CD14-positive monocyte (primary cell): ENCODE results near the gene SLC22A23. TPM values are rescaled to one million over a fixed set of nuclear protein-coding genes. Genes with fewer than 3 reads are reported as not detected.

Experiments
- DNase-seq, 3 donors: peaks; one replicate each; pipeline ENCODE4 v3.0.0-alpha.2; 2011 to 2022
- H2AFZ ChIP-seq: 2 replicates; pipeline ENCODE4 v1.6.0; 2012; ENCODE audit warnings: mild to moderate bottlenecking, low read depth, low read length, inconsistent platforms; ENCODE audit not compliant: insufficient read depth, poor library complexity, severe bottlenecking
- H3K27ac ChIP-seq, 2 donors: 1 replicate in 1 of 2; 2 replicates in 1 of 2; pipeline ENCODE4 v1.5.1; 2012 to 2013; ENCODE audit warnings: low read length in 2 of 2, control low read depth in 1 of 2, inconsistent platforms in 1 of 2, low read depth in 1 of 2, mild to moderate bottlenecking in 1 of 2
- H3K27me3 ChIP-seq, 2 donors: one replicate each; pipeline versions ENCODE4 v1.6.0 to v1.6.1; 2011 to 2013; ENCODE audit warnings: low read length in 2 of 2; ENCODE audit not compliant: control insufficient read depth in 2 of 2, insufficient read depth in 2 of 2
- H3K36me3 ChIP-seq, 2 donors: replicated peaks in 1 of 2; 1 replicate in 1 of 2; 2 replicates in 1 of 2; pipeline versions ENCODE4 v1.5.1 to v1.6.1; 2012 to 2013; ENCODE audit warnings: low read length in 2 of 2, control low read depth in 1 of 2, inconsistent platforms in 1 of 2, mild to moderate bottlenecking in 1 of 2; ENCODE audit not compliant: insufficient read depth in 2 of 2, control insufficient read depth in 1 of 2
- H3K4me1 ChIP-seq, 2 donors: 1 replicate in 1 of 2; 2 replicates in 1 of 2; pipeline versions ENCODE4 v1.5.1 to v1.6.1; 2012 to 2013; ENCODE audit warnings: low read length in 2 of 2, control low read depth in 1 of 2, inconsistent platforms in 1 of 2, mild to moderate bottlenecking in 1 of 2, moderate library complexity in 1 of 2; ENCODE audit not compliant: insufficient read depth in 2 of 2, control insufficient read depth in 1 of 2
- H3K4me2 ChIP-seq: replicated peaks from 2 replicates; pipeline ENCODE3; 2012; ENCODE audit warnings: low read length, moderate library complexity, mild to moderate bottlenecking; ENCODE audit not compliant: poor library complexity, severe bottlenecking; ENCODE audit errors: extremely low read depth
- H3K4me3 ChIP-seq, 3 experiments: fragments of 200-600 bp in 1 of 3; sonication (generic) in 1 of 3; replicated peaks in 1 of 3; 1 replicate in 2 of 3; 2 replicates in 1 of 3; pipeline ENCODE4 v1.5.1; 2011 to 2013; ENCODE audit warnings: low read length in 3 of 3, mild to moderate bottlenecking in 3 of 3, control low read depth in 2 of 3, low read depth in 2 of 3, inconsistent platforms in 1 of 3, moderate library complexity in 1 of 3
- H3K79me2 ChIP-seq: 2 replicates; pipeline ENCODE4 v1.6.0; 2012; ENCODE audit warnings: mild to moderate bottlenecking, control low read depth, inconsistent platforms, low read length, moderate library complexity; ENCODE audit not compliant: insufficient read depth
- H3K9ac ChIP-seq: 2 replicates; pipeline ENCODE4 v1.6.0; 2017; ENCODE audit warnings: low read length, mild to moderate bottlenecking; ENCODE audit not compliant: insufficient read depth, poor library complexity, severe bottlenecking
- H3K9me3 ChIP-seq, 2 donors: replicated peaks in 1 of 2; 1 replicate in 1 of 2; 2 replicates in 1 of 2; pipeline versions ENCODE4 v1.5.1 to v1.6.1; 2012 to 2013; ENCODE audit warnings: low read length in 2 of 2, control low read depth in 1 of 2; ENCODE audit not compliant: control insufficient read depth in 1 of 2, insufficient read depth in 1 of 2
- H4K20me1 ChIP-seq: 2 replicates; pipeline ENCODE4 v1.6.0; 2012; ENCODE audit warnings: mild to moderate bottlenecking, low read length, control low read depth, moderate library complexity; ENCODE audit not compliant: insufficient read depth
- H3K27ac Mint-ChIP-seq, 7 donors: one replicate each; pipeline ENCODE4 v1.8.0; 2020; ENCODE audit warnings: mild to moderate bottlenecking in 7 of 7, mixed read lengths in 7 of 7, moderate library complexity in 6 of 7, inconsistent platforms in 2 of 7
- H3K27me3 Mint-ChIP-seq, 3 donors: one replicate each; pipeline ENCODE4 v1.8.0; 2021 to 2022; ENCODE audit warnings: low read depth in 3 of 3, mild to moderate bottlenecking in 3 of 3, mixed read lengths in 3 of 3, moderate library complexity in 3 of 3, inconsistent platforms in 1 of 3
- H3K36me3 Mint-ChIP-seq, 2 donors: one replicate each; pipeline ENCODE4 v1.8.0; 2020; ENCODE audit warnings: mixed read lengths in 2 of 2, inconsistent platforms in 1 of 2, mild to moderate bottlenecking in 1 of 2
- H3K4me1 Mint-ChIP-seq: one replicate; pipeline ENCODE4 v1.8.0; 2020; ENCODE audit warnings: mild to moderate bottlenecking, mixed read lengths
- H3K4me3 Mint-ChIP-seq, 2 donors: one replicate each; pipeline ENCODE4 v1.8.0; 2020; ENCODE audit warnings: mild to moderate bottlenecking in 2 of 2, mixed read lengths in 2 of 2, moderate library complexity in 1 of 2
- H3K9me3 Mint-ChIP-seq, 7 donors: one replicate each; pipeline ENCODE4 v1.8.0; 2020 to 2022; ENCODE audit warnings: mixed read lengths in 7 of 7, mild to moderate bottlenecking in 6 of 7, moderate library complexity in 6 of 7, inconsistent platforms in 2 of 7
- WGBS: methylation state at CpG from one replicate; pipeline ENCODE4 v1.1.5; 2013; ENCODE audit warnings: missing lambda C conversion rate; ENCODE audit not compliant: insufficient coverage; 5-methylcytosine and 5-hydroxymethylcytosine counted together
- intact Hi-C, 2 donors: fragments of 100-400 bp; cut with micrococcal nuclease; formaldehyde crosslinking; loops; one replicate each; pipeline versions ENCODE4 v1.15.0 to v1.15.1; 2023
- polyA plus RNA-seq, 3 donors: library from polyadenylated mRNA; depleted of rRNA in 1 of 3; unstranded in 2 of 3; stranded (reverse) in 1 of 3; fragments of 300-500 nt in 2 of 3; fragments of >200 nt in 1 of 3; fragmentation: Illumina TruSeq in 2 of 3; gene quantifications; 1 replicate in 2 of 3; 2 replicates in 1 of 3; pipeline ENCODE4 v1.2.3, GENCODE V29; 2012 to 2021
- TF ChIP-seq, protein P1 (sequence below): fragments of 200-600 bp; IDR thresholded peaks from one replicate; pipeline ENCODE4 v1.8.0; 2022; ENCODE audit warnings: antibody characterized with exemption, mild to moderate bottlenecking

The SLC22A23 gene
- polyA plus RNA-seq, 3 donors, result 0.08 TPM; not detected in 2

DNA sequence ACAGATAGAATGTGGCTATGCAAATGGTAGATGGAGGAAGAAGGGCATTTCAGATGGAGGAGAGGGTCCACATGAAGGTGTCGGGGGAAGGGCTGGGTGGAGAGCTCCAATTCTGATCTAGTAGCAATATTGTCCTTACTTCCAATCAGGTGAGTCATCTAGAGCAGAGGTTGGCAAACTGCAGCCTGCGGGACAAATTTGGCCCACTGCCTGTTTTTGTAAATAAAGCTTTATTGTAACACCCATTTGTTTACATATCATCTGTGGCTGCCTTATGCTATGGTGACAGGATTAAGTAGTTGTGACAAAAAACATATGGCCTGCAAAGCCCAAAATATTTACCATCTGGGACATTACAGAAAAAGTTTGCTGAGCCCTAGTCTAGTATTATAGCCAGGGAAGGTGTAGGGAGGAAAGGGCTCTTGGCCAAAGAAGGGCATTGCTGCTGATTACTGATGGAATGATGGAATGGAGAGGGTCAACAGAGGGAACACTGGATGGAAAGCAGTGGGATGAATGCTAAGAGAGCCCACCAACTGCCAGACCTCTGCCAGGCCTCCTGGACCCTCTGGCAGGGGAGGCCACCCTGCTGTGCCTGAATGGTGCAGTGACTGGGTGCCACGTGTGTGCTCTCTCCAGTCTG lies 79.8 kb downstream of the SLC22A23 start:
- H3K27ac ChIP-seq, result no peak overlapping the region
- no peak overlapping the region for H3K27ac Mint-ChIP-seq
- no peak overlapping the region for H3K4me3 ChIP-seq
- no peaks in the 10 kb centered on the region for H3K36me3 Mint-ChIP-seq
- H3K4me3 Mint-ChIP-seq, result no peak overlapping the region
- peaks cover 4% of the 10 kb centered on the region for H3K4me1 Mint-ChIP-seq
- H3K36me3 ChIP-seq, result no peaks in the 10 kb centered on the region
- no peaks in the 10 kb centered on the region for H3K4me1 ChIP-seq
- no peaks in the 10 kb centered on the region for H3K9me3 ChIP-seq
- H3K79me2 ChIP-seq, result no peaks in the 10 kb centered on the region
- H4K20me1 ChIP-seq, result no peaks in the 10 kb centered on the region
- no peak overlapping the region for H3K9ac ChIP-seq
- intact Hi-C loops, result no loop called here
- H3K9me3 Mint-ChIP-seq, result peaks cover 0 to 3% (median 0%) of the 10 kb centered on the region in 7 donors
- H3K4me2 ChIP-seq, result no peak overlapping the region
- 100% methylated on average over 1 of the region's 3 CpGs for WGBS
- no peaks in the 10 kb centered on the region for H3K27me3 ChIP-seq
- TF ChIP-seq, protein P1, sequence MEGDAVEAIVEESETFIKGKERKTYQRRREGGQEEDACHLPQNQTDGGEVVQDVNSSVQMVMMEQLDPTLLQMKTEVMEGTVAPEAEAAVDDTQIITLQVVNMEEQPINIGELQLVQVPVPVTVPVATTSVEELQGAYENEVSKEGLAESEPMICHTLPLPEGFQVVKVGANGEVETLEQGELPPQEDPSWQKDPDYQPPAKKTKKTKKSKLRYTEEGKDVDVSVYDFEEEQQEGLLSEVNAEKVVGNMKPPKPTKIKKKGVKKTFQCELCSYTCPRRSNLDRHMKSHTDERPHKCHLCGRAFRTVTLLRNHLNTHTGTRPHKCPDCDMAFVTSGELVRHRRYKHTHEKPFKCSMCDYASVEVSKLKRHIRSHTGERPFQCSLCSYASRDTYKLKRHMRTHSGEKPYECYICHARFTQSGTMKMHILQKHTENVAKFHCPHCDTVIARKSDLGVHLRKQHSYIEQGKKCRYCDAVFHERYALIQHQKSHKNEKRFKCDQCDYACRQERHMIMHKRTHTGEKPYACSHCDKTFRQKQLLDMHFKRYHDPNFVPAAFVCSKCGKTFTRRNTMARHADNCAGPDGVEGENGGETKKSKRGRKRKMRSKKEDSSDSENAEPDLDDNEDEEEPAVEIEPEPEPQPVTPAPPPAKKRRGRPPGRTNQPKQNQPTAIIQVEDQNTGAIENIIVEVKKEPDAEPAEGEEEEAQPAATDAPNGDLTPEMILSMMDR, result no peak
- peaks cover 2 to 8% (median 7%) of the 10 kb centered on the region in 3 donors for H3K27me3 Mint-ChIP-seq
- DNase-seq, result no peak
- H2AFZ ChIP-seq, result no peak overlapping the region

DNA sequence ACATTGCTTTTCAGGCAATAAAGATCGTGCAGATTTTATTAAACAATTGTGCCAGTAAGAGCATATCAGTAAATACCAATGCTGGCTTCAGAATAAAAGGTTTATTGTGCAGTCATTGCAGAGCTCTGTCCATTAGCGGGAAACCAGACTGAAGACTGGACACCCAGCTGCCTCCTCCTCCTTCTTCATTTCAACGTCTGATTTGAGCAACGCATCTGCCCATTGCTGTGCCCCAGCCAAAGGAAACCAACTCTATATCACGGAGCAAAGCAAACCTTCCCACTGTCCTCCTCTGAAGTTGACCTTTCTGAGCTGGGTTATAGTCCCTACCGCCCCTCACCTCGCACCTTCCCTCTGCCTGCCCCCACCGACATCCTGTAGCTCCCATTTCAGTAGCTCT lies 80.8 kb downstream of the SLC22A23 start:
- Mint-ChIP-seq H3K27ac (no peak overlapping the region), H3K36me3 (no peaks in the 10 kb centered on the region), H3K4me3 (no peak overlapping the region), H3K27me3 (peaks cover 2 to 8% (median 5%) of the 10 kb centered on the region in 3 donors), H3K4me1 (peaks cover 4% of the 10 kb centered on the region), H3K9me3 (peaks cover 0 to 3% (median 0%) of the 10 kb centered on the region in 7 donors)
- Histone ChIP-seq H3K9me3 (no peaks in the 10 kb centered on the region), H3K4me1 (no peaks in the 10 kb centered on the region), H3K79me2 (no peaks in the 10 kb centered on the region), H2AFZ (no peak overlapping the region), H3K4me3 (no peak overlapping the region), H4K20me1 (no peaks in the 10 kb centered on the region), H3K27ac (no peak overlapping the region), H3K9ac (no peak overlapping the region), H3K36me3 (no peaks in the 10 kb centered on the region), H3K4me2 (no peak overlapping the region), H3K27me3 (no peaks in the 10 kb centered on the region)
- TF ChIP-seq, protein P1, result no peak
- WGBS, result 86% methylated on average over 8 of the region's 8 CpGs
- intact Hi-C loops, result no loop called here
- no peak for DNase-seq
